Thoracic aorta (tissue), 2 donors: Measurements from ENCODE around the gene MCM5. TPM values are rescaled to one million over a fixed set of nuclear protein-coding genes. Genes with fewer than 3 reads are reported as not detected.

Experiments
- ATAC-seq: fragments of 150-250 bp; one replicate; pipeline ENCODE4 v1.8.0; 2017; ENCODE audit warnings: low read depth; ENCODE audit not compliant: insufficient number of reproducible peaks, low FRiP score
- DNase-seq: peaks from one replicate; pipeline ENCODE4 v3.0.0-alpha.2; 2020; ENCODE audit warnings: low spot score
- H3K27ac ChIP-seq, 2 donors: fragments of 200-600 bp; sonication (generic); 1 replicate in 1 of 2; 2 replicates in 1 of 2; pipeline ENCODE4 v1.5.1; 2016; ENCODE audit warnings: mild to moderate bottlenecking in 2 of 2, moderate library complexity in 2 of 2
- H3K27me3 ChIP-seq: fragments of 200-600 bp; sonication (generic); replicated peaks from 2 replicates; pipeline ENCODE4 v1.6.0; 2016; ENCODE audit warnings: mild to moderate bottlenecking; ENCODE audit not compliant: insufficient read depth
- H3K36me3 ChIP-seq: fragments of 200-600 bp; sonication (generic); one replicate; pipeline ENCODE4 v1.5.1; 2016
- H3K4me1 ChIP-seq, 2 donors: fragments of 200-600 bp; sonication (generic); 1 replicate in 1 of 2; 2 replicates in 1 of 2; pipeline versions ENCODE4 v1.5.1 to v1.6.0; 2016; ENCODE audit warnings: low read depth in 2 of 2, mild to moderate bottlenecking in 1 of 2; ENCODE audit not compliant: control insufficient read depth in 1 of 2
- H3K4me3 ChIP-seq: fragments of 200-600 bp; sonication (generic); 2 replicates; pipeline ENCODE4 v1.5.1; 2016; ENCODE audit warnings: mild to moderate bottlenecking
- H3K9me3 ChIP-seq: fragments of 200-600 bp; sonication (generic); 2 replicates; pipeline ENCODE4 v1.5.1; 2016
- CTCF ChIP-seq: fragments of 200-600 bp; sonication (generic); IDR thresholded peaks from one replicate; pipeline ENCODE4 v1.5.1; 2019; ENCODE audit warnings: antibody characterized with exemption
- total RNA-seq, 2 donors: library from RNA; depleted of rRNA; stranded (reverse); fragments of >200 nt; gene quantifications; one replicate each; pipeline versions ENCODE4 v1.1.0 to v1.2.3, GENCODE V29; 2016

The MCM5 gene
- total RNA-seq, 2 donors from 2014 or later, result 18.1 to 53.1 TPM

- TF ChIP-seq CTCF, result no peak
- Histone ChIP-seq H3K4me3 (no peak overlapping the region), H3K4me1 (no peaks in the 10 kb centered on the region), H3K27ac (no peak overlapping the region), H3K27me3 (no peaks in the 10 kb centered on the region), H3K9me3 (no peaks in the 10 kb centered on the region), H3K36me3 (no peaks in the 10 kb centered on the region)
- no peak for DNase-seq
- no peak for ATAC-seq
Observed at GRCh38 chr22:35445933-35446332, 46.0 kb downstream of the MCM5 start.

- Histone ChIP-seq H3K36me3 (no peaks in the 10 kb centered on the region), H3K27me3 (no peaks in the 10 kb centered on the region), H3K4me3 (no peak overlapping the region), H3K9me3 (no peaks in the 10 kb centered on the region), H3K4me1 (no peaks in the 10 kb centered on the region), H3K27ac (no peak overlapping the region)
- DNase-seq (no peak), ATAC-seq (no peak)
- TF ChIP-seq CTCF, result no peak
Observed at GRCh38 chr22:35446365-35446764, 46.4 kb downstream of the MCM5 start.

- TF ChIP-seq CTCF, result no peak
- Histone ChIP-seq H3K36me3 (no peaks in the 10 kb centered on the region), H3K27ac (no peak overlapping the region), H3K4me1 (no peaks in the 10 kb centered on the region), H3K27me3 (no peaks in the 10 kb centered on the region), H3K4me3 (no peak overlapping the region), H3K9me3 (no peaks in the 10 kb centered on the region)
- ATAC-seq (no peak), DNase-seq (no peak)
Observed at GRCh38 chr22:35448523-35448922, 48.6 kb downstream of the MCM5 start.

GRCh38 chr22:35449829-35450689, 50.1 kb downstream of the MCM5 start:
- DNase-seq (no peak), ATAC-seq (no peak)

More at GRCh38 chr22:35449829-35450689, 50.1 kb downstream of the MCM5 start:
- no peaks in the 10 kb centered on the region for H3K4me1 ChIP-seq
- H3K36me3 ChIP-seq, result no peaks in the 10 kb centered on the region
- no peaks in the 10 kb centered on the region for H3K9me3 ChIP-seq
- TF ChIP-seq CTCF, result no peak
- no peaks in the 10 kb centered on the region for H3K27me3 ChIP-seq
- H3K4me3 ChIP-seq, result no peak overlapping the region
- no peak overlapping the region for H3K27ac ChIP-seq
